Measurements from ENCODE around the gene TSHZ3. TPM values are rescaled to one million over a fixed set of nuclear protein-coding genes. Genes with fewer than 3 reads are reported as not detected.

The TSHZ3 gene
- total and polyA plus RNA-seq, 2 of the 13 experiments (the other 11 are each of a cell fraction or from before 2014, with no cell fraction given): not detected

DNA sequence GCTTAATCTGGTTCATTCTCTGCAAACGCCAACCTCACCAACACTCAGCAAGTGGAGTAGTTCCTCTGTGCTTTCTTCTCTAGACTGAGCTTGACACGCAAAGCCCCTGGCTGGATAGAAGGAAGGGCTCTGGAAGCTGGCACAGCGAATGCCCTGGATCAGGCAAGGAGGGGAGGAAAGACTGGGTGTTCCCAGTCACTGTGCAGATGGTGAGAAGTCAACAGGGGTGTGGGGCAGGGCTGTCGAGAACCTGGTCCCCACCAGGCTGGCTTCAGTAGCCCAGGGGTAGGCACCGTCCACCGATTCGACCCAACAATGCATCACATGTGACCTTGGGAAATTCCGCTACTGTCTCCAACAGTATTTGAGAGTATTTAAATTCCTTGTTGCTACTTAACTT lies 65.5 kb downstream of the TSHZ3 start (continued):
- TF ChIP-seq, protein P1, sequence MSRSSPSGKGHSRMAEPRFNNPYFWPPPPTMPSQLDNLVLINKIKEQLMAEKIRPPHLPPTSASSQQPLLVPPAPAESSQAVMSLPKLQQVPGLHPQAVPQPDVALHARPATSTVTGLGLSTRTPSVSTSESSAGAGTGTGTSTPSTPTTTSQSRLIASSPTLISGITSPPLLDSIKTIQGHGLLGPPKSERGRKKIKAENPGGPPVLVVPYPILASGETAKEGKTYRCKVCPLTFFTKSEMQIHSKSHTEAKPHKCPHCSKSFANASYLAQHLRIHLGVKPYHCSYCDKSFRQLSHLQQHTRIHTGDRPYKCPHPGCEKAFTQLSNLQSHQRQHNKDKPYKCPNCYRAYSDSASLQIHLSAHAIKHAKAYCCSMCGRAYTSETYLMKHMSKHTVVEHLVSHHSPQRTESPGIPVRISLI (CRISPR knock-in tag; IDR thresholded peaks at IDR 0.05; ENCODE audit: borderline replicate concordance): no peak

DNA sequence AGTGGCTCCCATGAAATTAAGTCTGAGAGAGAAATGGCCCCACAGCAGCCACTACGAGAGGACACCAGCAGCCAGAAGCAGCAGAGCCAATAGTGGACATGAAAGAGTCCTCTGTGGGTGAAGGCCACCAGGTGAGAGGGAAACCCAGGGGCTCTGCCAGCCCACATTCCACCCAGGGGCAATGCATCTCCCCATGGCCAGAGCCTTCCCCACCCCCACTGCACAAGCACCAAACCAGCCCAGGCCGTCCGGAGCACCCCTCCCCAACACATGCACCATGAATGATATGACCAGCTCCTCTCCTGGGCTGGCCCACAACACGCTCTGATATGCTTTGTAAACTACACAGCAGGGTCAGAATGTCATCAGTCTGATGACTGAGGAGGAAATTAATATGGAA lies 66.9 kb downstream of the TSHZ3 start:
- H3K36me3 ChIP-seq (replicated peaks in 1 of 2; ENCODE audit: control insufficient read depth in 1 of 2, insufficient read depth in 2 of 2, low read length in 2 of 2): no peaks in the 10 kb centered on the region
- ATAC-seq: no peak
- DNase-seq (ENCODE audit: low spot score): no peak
- FAIRE-seq: no peak
- WGBS (ENCODE audit: low lambda C conversion rate): 0% methylated on average over 3 of the region's 4 CpGs
- intact Hi-C loops (cut with micrococcal nuclease; ENCODE audit: unreplicated experiment) (no loop called here), in situ Hi-C loops (cut with HindIII; ENCODE audit: extremely low pct_ligation_motif_present, low pct_unique_long_range_greater_than_20kb) (no loop called here)
- no peak overlapping the region for H3K9ac ChIP-seq (ENCODE audit: insufficient read depth, low read depth, low read length)
- CTCF ChIA-PET (ENCODE audit: low intra/inter-chr PET ratio, low total read pairs): no interaction called here
- H3K4me2 ChIP-seq (ENCODE audit: low read depth, low read length): no peak overlapping the region
- H2AFZ ChIP-seq (ENCODE audit: low read length): no peak overlapping the region
- H3K4me3 ChIP-seq (replicated peaks in 1 of 3; ENCODE audit: insufficient read depth in 1 of 3, low read depth in 2 of 3, low read length in 3 of 3): no peak overlapping the region
- no peaks in the 10 kb centered on the region for H3K4me1 ChIP-seq (ENCODE audit: insufficient read depth, low read length)
- no peaks in the 10 kb centered on the region for H4K20me1 ChIP-seq (ENCODE audit: insufficient read depth, low read length)
- no peak overlapping the region for H3K27ac ChIP-seq (ENCODE audit: extremely low read length, insufficient read depth, low read length)
- H3K79me2 ChIP-seq (ENCODE audit: insufficient read depth, low read length): no peaks in the 10 kb centered on the region
- TF ChIP-seq, protein P2, sequence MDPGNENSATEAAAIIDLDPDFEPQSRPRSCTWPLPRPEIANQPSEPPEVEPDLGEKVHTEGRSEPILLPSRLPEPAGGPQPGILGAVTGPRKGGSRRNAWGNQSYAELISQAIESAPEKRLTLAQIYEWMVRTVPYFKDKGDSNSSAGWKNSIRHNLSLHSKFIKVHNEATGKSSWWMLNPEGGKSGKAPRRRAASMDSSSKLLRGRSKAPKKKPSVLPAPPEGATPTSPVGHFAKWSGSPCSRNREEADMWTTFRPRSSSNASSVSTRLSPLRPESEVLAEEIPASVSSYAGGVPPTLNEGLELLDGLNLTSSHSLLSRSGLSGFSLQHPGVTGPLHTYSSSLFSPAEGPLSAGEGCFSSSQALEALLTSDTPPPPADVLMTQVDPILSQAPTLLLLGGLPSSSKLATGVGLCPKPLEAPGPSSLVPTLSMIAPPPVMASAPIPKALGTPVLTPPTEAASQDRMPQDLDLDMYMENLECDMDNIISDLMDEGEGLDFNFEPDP (CRISPR knock-in tag; conservative IDR thresholded peaks at IDR 0.05): no peak
- no peak for TF ChIP-seq KLF13 (CRISPR knock-in tag; IDR thresholded peaks at IDR 0.05)
- no peak for TF ChIP-seq NR2F1 (CRISPR knock-in tag; IDR thresholded peaks at IDR 0.05)
- no peak for TF ChIP-seq ZNF775 (CRISPR knock-in tag; IDR thresholded peaks at IDR 0.05; ENCODE audit: borderline replicate concordance)
- peaks cover 0 to 7% of the 10 kb centered on the region in 2 experiments; a peak in 1 of 5 replicates for H3K27me3 ChIP-seq (ENCODE audit: control insufficient read depth in 1 of 2, insufficient read depth in 2 of 2, low read length in 2 of 2)
- BruUV-seq (replicated peaks): no TSS peak
- no peaks in the 10 kb centered on the region for H3K9me3 ChIP-seq (ENCODE audit: low read length)
- POLR2A ChIA-PET: no interaction called here

Data from HepG2 (cell line).